GM18867 (cell line): ENCODE data around the gene EDAR.

Experiments
- ATAC-seq: cut with Tn5 transposase; IDR thresholded peaks from one replicate; pipeline ENCODE4 v1.9.1; 2021; ENCODE audit warnings: mild to moderate bottlenecking, moderate library complexity; ENCODE audit not compliant: unreplicated experiment

The EDAR gene

GRCh38 chr2:108969856-108970255 lies 19.2 kb downstream of the EDAR start:
- no peak for ATAC-seq

- ATAC-seq: no peak
Observed at GRCh38 chr2:108968619-108969018, 20.4 kb downstream of the EDAR start.

- no peak for ATAC-seq
Observed at GRCh38 chr2:108967757-108968156, 21.3 kb downstream of the EDAR start.

GRCh38 chr2:108965540-108966289 lies 23.3 kb downstream of the EDAR start:
- no peak for ATAC-seq

GRCh38 chr2:108963057-108963456 lies 26.0 kb downstream of the EDAR start:
- ATAC-seq: no peak

GRCh38 chr2:108961796-108962195 lies 27.2 kb downstream of the EDAR start:
- no peak for ATAC-seq

GRCh38 chr2:108960006-108960405 lies 29.0 kb downstream of the EDAR start:
- ATAC-seq: no peak

GRCh38 chr2:108959401-108959800 lies 29.6 kb downstream of the EDAR start:
- ATAC-seq: no peak

GRCh38 chr2:108958632-108959341 lies 30.2 kb downstream of the EDAR start:
- no peak for ATAC-seq

GRCh38 chr2:108958002-108958401 lies 31.0 kb downstream of the EDAR start:
- no peak for ATAC-seq

- ATAC-seq: no peak
Observed at GRCh38 chr2:108956375-108956774, 32.6 kb downstream of the EDAR start.

GRCh38 chr2:108950369-108951135 lies 38.5 kb downstream of the EDAR start:
- ATAC-seq: no peak

GRCh38 chr2:108949316-108950239 lies 39.4 kb downstream of the EDAR start:
- ATAC-seq: no peak

GRCh38 chr2:108947271-108947907 lies 41.6 kb downstream of the EDAR start:
- ATAC-seq: no peak

- ATAC-seq: no peak
Observed at GRCh38 chr2:108946442-108946841, 42.6 kb downstream of the EDAR start.

- no peak for ATAC-seq
Observed at GRCh38 chr2:108945969-108946368, 43.1 kb downstream of the EDAR start.

GRCh38 chr2:108944601-108945331 lies 44.3 kb downstream of the EDAR start:
- no peak for ATAC-seq

GRCh38 chr2:108943751-108944150 lies 45.3 kb downstream of the EDAR start:
- no peak for ATAC-seq

- no peak for ATAC-seq
Observed at GRCh38 chr2:108942888-108943287, 46.1 kb downstream of the EDAR start.
